NCI-H146 (cell line): Measurements from ENCODE around the gene TRAF3IP1.
"Not testable (repeated sequence)": the region's sequence is repeated elsewhere in the genome, so short reads cannot be mapped to it uniquely, and the experiment has no call there.

ENCODE experiments used
- DNase-seq: peaks from one replicate; lab custom pipeline; 2025; lab: John Stamatoyannopoulos, UW

Gene TRAF3IP1

DNA sequence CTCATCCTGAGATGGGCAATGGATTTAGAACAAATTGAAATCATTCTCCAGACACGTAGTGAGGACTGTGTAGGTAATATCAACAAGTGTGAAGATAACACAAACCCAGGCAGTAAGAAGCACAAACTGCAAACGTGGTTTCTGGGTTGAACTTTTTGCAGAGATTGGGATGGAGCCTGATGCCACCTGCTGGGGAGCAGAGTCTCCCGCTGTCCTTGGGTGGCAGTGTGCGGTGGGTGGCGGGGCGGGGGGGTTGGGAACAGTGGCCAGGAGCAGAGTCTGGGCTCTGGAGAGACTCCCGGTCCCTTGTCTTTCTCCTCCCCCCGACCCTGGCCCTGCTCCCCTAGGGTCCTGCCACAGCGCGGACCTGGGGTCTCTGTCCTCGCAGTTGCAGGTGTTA, 19.5 kb downstream of the TRAF3IP1 start:
- no peak for DNase-seq

DNA sequence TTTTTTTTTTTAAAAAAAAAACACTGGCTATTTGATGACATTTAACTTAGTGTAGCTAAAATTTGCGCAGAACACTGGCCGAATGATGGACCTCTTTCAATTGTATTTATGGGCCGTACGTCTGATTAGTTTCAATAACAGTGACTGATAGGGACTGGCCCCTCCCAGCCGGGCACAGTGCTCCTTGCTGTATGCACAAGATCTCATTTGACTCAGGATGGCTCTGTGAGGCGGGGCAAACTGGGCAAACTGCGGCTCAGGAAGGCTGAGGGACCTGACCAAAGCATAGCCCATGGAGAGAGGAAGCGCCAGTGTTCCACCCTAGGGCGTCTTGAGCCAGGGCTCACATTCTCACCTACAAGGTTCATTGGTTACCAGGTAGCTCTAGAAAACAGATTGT, 21.2 kb downstream of the TRAF3IP1 start:
- no peak for DNase-seq

DNA sequence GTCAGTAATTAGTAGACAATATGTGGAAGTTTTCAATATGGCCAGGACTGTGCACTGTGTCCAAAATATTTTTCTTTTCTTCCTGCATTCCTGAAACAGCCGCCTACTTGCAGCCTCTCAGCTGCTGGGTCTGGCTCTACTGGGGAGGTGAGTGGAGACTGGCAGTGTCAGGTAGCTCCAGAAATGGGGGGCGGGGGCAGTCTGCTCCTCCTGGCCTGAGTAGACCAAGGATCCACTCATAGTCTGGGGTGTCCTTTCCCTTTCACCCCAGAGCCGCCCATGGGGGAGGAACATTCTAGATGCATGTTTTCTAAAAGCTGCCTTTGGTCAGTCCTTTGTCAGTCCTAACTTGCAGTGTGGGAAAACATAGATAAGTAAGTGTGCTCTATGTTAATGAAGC, 23.7 kb downstream of the TRAF3IP1 start:
- DNase-seq: no peak

GRCh38 chr2:238344517-238344916, 24.2 kb downstream of the TRAF3IP1 start:
- DNase-seq: no peak

DNA sequence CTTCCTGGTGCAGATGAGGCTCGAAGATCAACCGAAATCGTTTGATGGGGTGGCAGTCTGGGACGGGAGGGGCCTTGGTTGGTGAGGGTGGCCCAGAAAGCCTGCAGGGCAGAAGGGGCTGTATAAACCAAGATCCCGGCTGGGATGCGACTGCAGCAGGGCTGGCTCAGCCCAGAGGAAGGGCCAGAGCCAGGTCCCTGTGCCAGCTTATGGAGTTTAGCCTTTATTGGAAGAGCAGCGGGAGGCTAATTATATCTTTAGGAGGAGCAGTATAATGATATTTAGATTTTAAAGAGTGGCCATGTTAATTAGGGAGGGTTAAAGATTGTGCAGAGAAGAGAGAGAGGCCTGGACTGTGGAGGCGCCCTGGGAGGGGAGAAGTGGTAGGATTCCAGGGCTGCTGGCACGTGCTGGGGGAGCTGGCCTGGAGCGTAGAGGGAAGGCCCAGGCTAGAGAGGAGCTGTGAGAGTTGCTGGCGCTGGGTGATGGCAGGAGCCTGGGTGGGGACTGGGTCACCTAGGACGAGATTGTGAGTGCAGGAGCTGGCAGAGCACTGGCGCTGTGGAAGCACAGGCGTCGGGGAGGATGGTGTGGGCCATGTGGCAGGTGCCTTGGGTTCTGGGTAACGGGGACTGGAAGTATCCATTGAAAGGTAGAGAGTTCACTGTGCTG, 25.1 kb downstream of the TRAF3IP1 start:
- peak; percentile 60 for DNase-seq

- no peak for DNase-seq
These were observed 26.2 kb downstream of the TRAF3IP1 start for GRCh38 chr2:238346544-238346943.

DNA sequence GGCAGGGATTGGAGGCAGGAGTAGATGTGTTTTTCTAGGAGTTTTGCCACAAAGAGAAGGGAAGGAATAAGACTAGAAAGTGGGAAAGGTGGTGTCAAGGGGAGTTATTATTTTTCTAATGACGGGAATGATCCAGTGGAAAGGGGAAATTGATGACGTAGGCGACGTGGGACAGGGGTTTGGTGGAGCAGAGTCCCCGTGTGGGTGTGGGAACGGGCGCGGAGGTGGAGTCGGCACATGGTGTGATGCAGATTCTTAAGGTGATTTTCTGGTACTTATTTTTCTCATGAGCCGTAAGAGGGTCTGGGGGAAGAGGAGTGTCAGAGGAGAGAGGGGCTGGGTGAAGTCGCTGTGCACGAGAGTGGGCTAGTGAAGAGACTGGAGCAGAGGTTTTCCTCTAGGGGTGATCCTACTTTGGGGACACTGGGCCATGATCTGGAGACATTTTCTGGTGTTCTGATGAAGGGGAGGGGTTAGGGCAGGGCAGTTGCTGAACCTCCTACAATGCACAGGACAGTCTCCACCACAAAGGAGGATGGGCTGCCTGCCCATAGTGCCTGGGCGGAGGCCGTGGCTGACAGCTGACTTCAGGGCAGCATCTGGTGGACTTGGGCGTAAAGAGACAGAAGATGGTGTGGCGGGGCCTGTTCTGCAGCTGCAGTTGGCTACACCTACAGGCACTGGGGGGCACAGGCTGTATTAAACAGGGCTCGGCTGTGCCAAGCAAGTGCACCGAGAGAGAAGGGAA, 30.0 kb downstream of the TRAF3IP1 start:
- no peak for DNase-seq

DNA sequence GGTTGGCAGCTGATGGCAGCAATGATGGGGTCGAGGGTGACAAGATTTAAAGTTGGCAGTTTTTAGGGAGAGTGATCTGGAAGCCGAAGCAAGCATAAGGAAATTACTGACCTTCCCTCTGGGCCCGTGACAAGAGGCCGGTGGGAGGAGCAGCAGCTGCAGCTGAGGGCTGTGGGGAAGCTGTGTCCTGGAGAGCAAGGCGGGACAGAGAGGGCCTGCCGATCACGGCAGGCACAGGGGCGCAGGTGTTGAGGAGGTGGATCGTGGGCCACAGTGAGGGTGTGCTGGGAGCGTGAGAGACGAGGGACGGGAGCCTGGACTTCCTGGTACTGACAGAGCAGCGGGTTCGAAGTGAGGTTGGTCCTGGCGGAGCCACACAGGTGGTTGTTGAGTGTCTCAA, 31.0 kb downstream of the TRAF3IP1 start:
- DNase-seq: no peak

- DNase-seq: no peak
These were observed 32.0 kb downstream of the TRAF3IP1 start for GRCh38 chr2:238352361-238352760.

DNA sequence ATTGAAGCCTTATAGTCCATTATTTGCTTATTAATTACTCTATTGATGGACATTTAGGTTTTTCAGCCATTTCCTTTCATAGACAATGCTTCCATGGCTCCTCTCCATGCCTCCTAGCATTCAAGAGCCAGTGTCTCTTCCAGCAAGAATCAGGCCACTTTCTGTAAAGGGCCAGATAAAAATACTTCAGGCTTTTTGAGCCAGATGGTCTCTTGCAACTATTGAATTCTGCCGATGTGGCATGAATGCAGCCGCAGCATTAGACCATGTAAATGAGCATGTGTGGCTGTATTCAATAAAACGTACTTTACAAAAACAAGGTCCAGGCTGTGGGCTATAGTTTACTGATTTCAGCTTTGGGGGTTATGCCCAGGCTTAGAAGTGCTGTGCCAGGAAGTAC, 38.5 kb downstream of the TRAF3IP1 start:
- DNase-seq: no peak

DNA sequence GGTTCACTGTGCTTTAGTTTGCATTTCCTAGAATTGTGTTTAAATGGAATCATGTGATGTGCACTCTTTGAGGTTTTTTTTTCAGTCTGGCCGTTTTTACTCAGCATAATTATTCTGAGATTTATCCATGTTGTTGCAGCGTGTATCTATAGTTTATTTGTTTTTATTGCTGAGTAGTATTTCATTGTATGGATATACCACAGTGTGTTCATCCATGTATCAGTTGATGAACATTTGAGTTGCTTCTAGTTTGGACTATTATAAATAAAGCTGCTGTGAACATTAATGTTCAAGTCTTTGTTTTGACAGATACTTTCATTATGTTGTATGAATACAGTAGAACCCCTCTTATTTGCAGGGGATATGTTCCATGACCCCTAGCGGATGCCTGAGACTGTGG, 39.1 kb downstream of the TRAF3IP1 start:
- no peak for DNase-seq

DNA sequence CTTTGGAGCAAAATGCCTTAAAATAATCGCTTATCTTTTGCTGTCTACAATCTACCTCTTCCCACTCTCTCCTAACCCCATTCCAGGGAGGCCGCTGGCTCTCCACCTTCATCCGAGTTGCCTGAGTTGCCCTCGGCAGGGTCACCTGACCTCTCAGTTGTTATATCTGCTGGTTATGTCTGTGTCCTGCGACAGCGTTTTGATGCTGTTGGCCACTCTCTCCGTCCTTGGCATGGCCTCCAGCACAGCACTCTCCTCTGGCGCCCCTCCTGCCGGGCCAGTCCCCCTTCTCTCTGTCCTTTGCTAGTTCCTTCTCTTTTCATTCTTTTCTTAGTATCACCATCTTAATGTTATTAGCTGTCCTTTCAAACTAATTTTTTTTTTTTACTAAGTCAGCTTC, 41.6 kb downstream of the TRAF3IP1 start:
- DNase-seq: no peak

DNA sequence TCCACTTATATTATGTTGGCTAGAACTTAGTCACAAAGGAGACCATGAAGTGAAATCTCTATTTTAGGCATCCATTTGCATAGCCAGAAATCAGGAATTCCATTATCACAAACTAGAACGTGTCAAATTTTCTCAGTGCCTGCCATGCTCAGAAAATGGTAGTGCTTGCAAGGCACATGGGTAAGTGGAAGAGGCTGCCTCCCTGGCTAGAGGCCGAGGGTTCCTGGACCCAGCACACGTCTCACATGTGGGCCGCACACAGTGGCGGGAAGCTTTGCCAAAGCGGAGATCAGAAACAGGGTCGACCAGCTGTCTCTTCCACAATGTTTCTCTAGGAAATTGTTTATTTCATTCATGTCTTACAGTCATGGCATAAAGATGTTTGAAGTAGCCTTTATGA, 42.3 kb downstream of the TRAF3IP1 start:
- no peak for DNase-seq

DNA sequence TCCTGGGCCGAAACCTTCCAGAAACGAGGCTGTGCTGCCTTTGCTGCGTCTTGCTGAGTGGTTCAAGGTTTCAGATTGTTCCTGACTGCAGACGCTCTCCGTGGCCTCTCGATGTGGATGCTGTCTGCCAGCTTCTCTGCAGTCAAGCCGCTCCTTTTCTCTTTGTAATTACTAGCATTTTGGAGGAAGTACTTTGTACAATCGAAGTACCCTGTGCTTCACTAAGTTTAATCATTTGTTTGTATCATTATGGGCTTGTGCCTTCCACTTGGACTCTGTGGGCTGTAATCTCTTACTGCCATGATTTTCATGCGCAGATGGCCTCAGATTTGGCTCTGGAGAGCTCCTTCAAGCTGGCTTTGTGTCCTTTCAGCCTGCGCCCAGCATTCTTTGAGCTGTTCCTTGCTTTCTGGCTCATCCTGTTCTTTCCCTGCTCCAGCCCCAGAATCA, 49.3 kb downstream of the TRAF3IP1 start:
- DNase-seq: no peak

- no peak for DNase-seq
These were observed 49.9 kb downstream of the TRAF3IP1 start for GRCh38 chr2:238370094-238370822.

GRCh38 chr2:238370823-238371372, 50.6 kb downstream of the TRAF3IP1 start:
- peak; percentile 50 for DNase-seq

- DNase-seq: not testable (repeated sequence)
These were observed 52.0 kb downstream of the TRAF3IP1 start for GRCh38 chr2:238372277-238372676.

DNA sequence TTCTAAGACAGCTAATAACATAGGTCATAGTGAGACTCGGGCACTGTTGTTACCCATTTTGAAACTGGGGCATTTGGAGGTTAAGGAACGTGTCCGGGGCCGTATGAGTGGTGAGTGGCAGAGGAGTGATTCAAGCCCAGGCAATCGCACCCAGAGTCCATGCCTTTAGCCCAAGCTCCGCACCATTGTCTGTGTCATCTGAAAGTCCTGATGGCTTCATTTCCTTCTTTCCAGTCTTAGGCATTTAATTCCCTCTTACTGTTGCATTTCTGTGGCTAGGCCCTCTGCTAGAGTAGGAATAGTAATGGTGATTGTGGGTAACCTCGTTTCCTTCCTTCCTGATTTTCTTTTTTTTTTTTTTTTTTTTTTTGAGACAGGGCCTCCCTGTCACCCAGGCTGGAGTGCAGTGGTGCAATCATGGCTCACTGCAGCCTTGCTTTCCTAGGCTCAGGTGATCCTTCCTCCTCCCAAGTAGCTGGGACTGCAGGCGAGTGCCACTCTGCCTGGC, 56.6 kb downstream of the TRAF3IP1 start:
- no peak for DNase-seq

DNA sequence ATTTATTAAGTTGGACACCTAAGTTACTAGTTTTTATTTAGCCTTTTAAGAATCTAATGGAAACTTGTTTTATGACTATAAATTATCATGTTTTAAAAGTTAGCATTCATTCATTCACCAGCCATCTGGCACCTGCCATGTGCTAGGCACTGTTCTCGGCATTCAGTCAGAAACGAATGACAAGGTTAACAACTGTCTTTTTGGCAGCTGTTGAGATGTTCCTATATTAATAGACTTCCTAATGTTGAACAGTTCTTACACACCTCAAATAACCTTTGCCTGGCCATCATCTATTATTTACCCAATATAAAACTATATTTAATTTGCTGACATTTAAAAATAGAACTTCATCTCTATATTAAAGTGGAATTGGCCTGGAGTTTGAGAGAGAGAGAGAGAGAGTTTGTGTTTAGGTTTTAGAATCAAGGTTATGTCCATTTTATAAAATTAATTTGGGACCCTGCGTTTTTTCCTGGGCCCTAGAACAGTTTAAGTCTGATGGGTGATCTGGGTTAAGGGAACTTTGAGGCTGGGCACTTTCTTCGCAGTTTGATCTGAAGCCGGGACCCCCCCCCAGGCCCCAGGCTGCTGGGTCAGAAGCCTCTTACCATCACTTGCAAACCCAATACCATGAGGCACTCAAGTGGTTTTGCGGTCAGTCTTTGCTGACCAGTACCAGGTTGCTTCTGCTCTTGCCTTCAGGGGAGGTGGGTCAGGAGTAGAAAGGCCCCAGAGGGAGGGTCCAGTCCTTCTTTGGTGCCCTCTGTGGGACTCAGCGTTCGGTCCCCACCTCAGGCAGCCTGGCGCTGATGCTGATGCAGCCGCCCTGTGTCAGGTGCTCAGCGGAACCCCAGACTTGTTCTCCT, 58.1 kb downstream of the TRAF3IP1 start:
- no peak for DNase-seq

DNA sequence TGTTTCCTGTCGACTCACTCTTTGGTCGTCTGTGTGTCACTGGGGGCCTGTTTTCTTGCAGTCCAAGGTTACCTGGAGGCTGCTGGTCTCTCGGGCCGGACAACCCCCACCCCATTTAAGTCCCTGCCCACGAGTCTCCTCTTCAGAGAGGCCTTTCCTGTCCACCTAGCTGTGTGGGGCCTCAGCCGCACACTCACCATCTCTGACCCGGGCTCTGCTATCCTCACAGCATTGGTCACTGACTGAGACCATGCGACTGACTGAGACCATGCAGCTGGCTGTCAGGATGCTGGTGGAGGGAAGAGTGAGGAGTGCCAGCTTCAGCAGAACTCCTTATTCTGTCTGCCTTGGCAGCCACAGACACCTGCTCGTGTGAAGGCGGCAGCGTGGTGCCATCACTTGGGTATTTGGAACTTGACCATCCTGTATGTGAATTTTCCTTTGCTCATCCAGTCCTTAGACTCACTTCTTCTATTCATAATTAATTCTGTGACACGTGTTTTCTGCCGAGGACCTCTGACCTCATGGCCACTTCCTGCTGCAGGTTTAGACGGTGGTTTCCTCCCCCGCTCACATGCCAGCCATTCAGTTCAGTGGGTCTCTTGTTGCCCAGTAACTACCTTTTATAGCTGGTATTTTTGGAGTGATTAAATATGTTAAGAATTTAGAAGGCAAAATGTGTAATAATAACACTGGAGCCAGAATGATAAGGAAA, 58.9 kb downstream of the TRAF3IP1 start:
- peak; percentile 20 for DNase-seq

DNA sequence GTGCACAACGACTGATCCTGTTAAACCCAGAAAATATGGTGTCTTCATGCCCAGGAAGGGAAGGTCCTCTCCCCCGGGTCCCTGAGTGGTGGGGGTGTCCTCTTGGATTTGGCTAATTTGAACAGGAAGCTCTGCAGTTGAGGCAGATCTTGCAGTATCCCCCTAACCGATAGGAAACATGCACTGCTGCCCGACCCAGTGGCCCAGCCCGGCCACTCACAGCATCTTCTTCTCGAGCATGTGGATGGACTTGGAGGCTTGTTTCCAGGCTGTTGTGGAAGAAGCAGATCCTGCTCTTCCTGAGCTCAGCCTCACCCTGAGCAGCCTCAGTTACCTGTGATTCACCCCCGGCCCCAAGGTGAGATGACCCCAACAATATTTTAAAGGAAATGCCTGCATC, 60.0 kb downstream of the TRAF3IP1 start:
- no peak for DNase-seq
